ENCODE results near the gene AFAP1.
A peak's percentile ranks its signal among the peaks of the same experiment; 100 is the strongest.

Gene AFAP1

GRCh38 chr4:7879127-7879526 is 60.5 kb downstream of the AFAP1 start:
- ChIA-PET CTCF (no interaction called here), POLR2A (no interaction called here)
- no peak for TF ChIP-seq LEF1 (IDR thresholded peaks at IDR 0.05; ENCODE audit: borderline replicate concordance)
- no peak for TF ChIP-seq ZNF384 (IDR thresholded peaks at IDR 0.05)
- TF ChIP-seq TARDBP (IDR thresholded peaks at IDR 0.05): no peak
- DNase-seq (ENCODE audit: extremely low spot score): no peak

- CTCF ChIA-PET: interaction anchor here (1.0 to 1.9 kb wide), 2 partner anchors 51 to 60 kb away, joined by 3 to 5 read pairs; no protein-coding TSS in a partner anchor
- POLR2A ChIA-PET: no interaction called here
- no peak for DNase-seq (ENCODE audit: extremely low spot score)
- no peak for TF ChIP-seq FOXM1 (IDR thresholded peaks at IDR 0.05; ENCODE audit: borderline replicate concordance)
- TF ChIP-seq ARNT (IDR thresholded peaks at IDR 0.05): no peak
- TF ChIP-seq ELF4 (IDR thresholded peaks at IDR 0.05): no peak
- TF ChIP-seq L3MBTL2 (conservative IDR thresholded peaks at IDR 0.05): no peak
- TF ChIP-seq NFRKB (IDR thresholded peaks at IDR 0.05): no peak
- no peak for TF ChIP-seq FOXK2 (IDR thresholded peaks at IDR 0.05)
- TF ChIP-seq SUZ12 (IDR thresholded peaks at IDR 0.05): no peak
- TF ChIP-seq TARDBP (IDR thresholded peaks at IDR 0.05): no peak
- no peak for TF ChIP-seq LEF1 (IDR thresholded peaks at IDR 0.05; ENCODE audit: borderline replicate concordance)
- TF ChIP-seq HDGF (IDR thresholded peaks at IDR 0.05; ENCODE audit: borderline replicate concordance): no peak
- TF ChIP-seq SP1 (IDR thresholded peaks at IDR 0.05): no peak
- TF ChIP-seq, protein P1, sequence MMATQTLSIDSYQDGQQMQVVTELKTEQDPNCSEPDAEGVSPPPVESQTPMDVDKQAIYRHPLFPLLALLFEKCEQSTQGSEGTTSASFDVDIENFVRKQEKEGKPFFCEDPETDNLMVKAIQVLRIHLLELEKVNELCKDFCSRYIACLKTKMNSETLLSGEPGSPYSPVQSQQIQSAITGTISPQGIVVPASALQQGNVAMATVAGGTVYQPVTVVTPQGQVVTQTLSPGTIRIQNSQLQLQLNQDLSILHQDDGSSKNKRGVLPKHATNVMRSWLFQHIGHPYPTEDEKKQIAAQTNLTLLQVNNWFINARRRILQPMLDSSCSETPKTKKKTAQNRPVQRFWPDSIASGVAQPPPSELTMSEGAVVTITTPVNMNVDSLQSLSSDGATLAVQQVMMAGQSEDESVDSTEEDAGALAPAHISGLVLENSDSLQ (IDR thresholded peaks at IDR 0.05): no peak
- TF ChIP-seq BHLHE40 (IDR thresholded peaks at IDR 0.05; ENCODE audit: borderline replicate concordance): no peak
- no peak for TF ChIP-seq ZNF384 (IDR thresholded peaks at IDR 0.05)
- TF ChIP-seq CTBP1 (IDR thresholded peaks at IDR 0.05; ENCODE audit: borderline replicate concordance): no peak
Measured at GRCh38 chr4:7878323-7878722, 61.3 kb downstream of the AFAP1 start.

DNA sequence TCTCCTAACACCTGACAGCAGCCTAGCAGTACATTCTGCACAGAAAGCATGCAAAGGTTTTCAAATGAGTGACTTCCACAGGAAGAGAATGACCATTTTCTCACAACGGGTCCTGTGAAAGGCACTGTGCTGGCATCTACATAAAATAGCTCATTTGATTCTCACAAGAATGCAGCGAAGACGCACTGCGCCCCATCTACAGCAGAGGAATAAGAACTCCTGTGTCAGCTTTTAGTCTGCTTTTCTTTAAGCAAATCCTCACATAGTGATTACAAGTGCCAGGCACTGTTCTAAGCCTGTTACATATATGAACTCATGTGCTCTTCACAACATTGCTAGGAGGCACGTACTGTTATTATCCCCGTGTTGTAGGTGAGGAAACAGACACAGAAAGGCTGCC is 62.5 kb downstream of the AFAP1 start:
- TF ChIP-seq TARDBP (IDR thresholded peaks at IDR 0.05) (no peak), FOXK2 (IDR thresholded peaks at IDR 0.05) (no peak), ELF4 (IDR thresholded peaks at IDR 0.05) (no peak), HDGF (IDR thresholded peaks at IDR 0.05; ENCODE audit: borderline replicate concordance) (no peak), ARNT (IDR thresholded peaks at IDR 0.05) (no peak), L3MBTL2 (conservative IDR thresholded peaks at IDR 0.05) (no peak), NFRKB (IDR thresholded peaks at IDR 0.05) (no peak), SP1 (IDR thresholded peaks at IDR 0.05) (no peak), BHLHE40 (IDR thresholded peaks at IDR 0.05; ENCODE audit: borderline replicate concordance) (no peak), FOXM1 (IDR thresholded peaks at IDR 0.05; ENCODE audit: borderline replicate concordance) (no peak), FOXA1 (IDR thresholded peaks at IDR 0.05) (no peak), CTBP1 (IDR thresholded peaks at IDR 0.05; ENCODE audit: borderline replicate concordance) (no peak), ZNF384 (IDR thresholded peaks at IDR 0.05) (no peak), SUZ12 (IDR thresholded peaks at IDR 0.05) (no peak)
- TF ChIP-seq, protein P1 (IDR thresholded peaks at IDR 0.05): no peak
- POLR2A ChIA-PET: no interaction called here
- CTCF ChIA-PET: interaction anchor here (0.5 to 2.3 kb wide), 4 partner anchors 10 to 73 kb away, joined by 3 to 7 read pairs (median 4); no protein-coding TSS in a partner anchor

GRCh38 chr4:7876201-7876875 is 63.3 kb downstream of the AFAP1 start:
- TF ChIP-seq BHLHE40 (IDR thresholded peaks at IDR 0.05; ENCODE audit: borderline replicate concordance): no peak
- TF ChIP-seq ZNF384 (IDR thresholded peaks at IDR 0.05): no peak
- no peak for TF ChIP-seq SP1 (IDR thresholded peaks at IDR 0.05)
- no peak for TF ChIP-seq FOXK2 (IDR thresholded peaks at IDR 0.05)
- TF ChIP-seq ARNT (IDR thresholded peaks at IDR 0.05): no peak
- no peak for TF ChIP-seq L3MBTL2 (conservative IDR thresholded peaks at IDR 0.05)
- no peak for TF ChIP-seq FOXA1 (IDR thresholded peaks at IDR 0.05)
- no peak for TF ChIP-seq ELF4 (IDR thresholded peaks at IDR 0.05)
- TF ChIP-seq TARDBP (IDR thresholded peaks at IDR 0.05): no peak
- TF ChIP-seq FOXM1 (IDR thresholded peaks at IDR 0.05; ENCODE audit: borderline replicate concordance): no peak
- TF ChIP-seq, protein P1 (IDR thresholded peaks at IDR 0.05): no peak
- no peak for TF ChIP-seq NFRKB (IDR thresholded peaks at IDR 0.05)
- no peak for TF ChIP-seq LEF1 (IDR thresholded peaks at IDR 0.05; ENCODE audit: borderline replicate concordance)
- no peak for TF ChIP-seq HDGF (IDR thresholded peaks at IDR 0.05; ENCODE audit: borderline replicate concordance)
- TF ChIP-seq SUZ12 (IDR thresholded peaks at IDR 0.05): no peak
- TF ChIP-seq CTBP1 (IDR thresholded peaks at IDR 0.05; ENCODE audit: borderline replicate concordance): no peak
- ChIA-PET POLR2A (no interaction called here), CTCF (interaction anchor here (1.9 to 2.3 kb wide), 2 partner anchors 62 to 72 kb away, joined by 5 to 7 read pairs; no protein-coding TSS in a partner anchor)
- peak; percentile 33 for DNase-seq (ENCODE audit: extremely low spot score)

More for the DNA sequence above, 62.5 kb downstream of the AFAP1 start:
- no peak for DNase-seq (ENCODE audit: extremely low spot score)

GRCh38 chr4:7874838-7875237 is 64.8 kb downstream of the AFAP1 start:
- CTCF ChIA-PET: no interaction called here
- DNase-seq (ENCODE audit: extremely low spot score): no peak
- TF ChIP-seq FOXA1 (IDR thresholded peaks at IDR 0.05) (no peak), LEF1 (IDR thresholded peaks at IDR 0.05; ENCODE audit: borderline replicate concordance) (no peak), BHLHE40 (IDR thresholded peaks at IDR 0.05; ENCODE audit: borderline replicate concordance) (no peak)
- POLR2A ChIA-PET: no interaction called here

- CTCF ChIA-PET: interaction anchor here (0.9 kb wide), 1 partner anchor 70 kb away, joined by 5 read pairs; no protein-coding TSS in a partner anchor
- no peak for TF ChIP-seq CTBP1 (IDR thresholded peaks at IDR 0.05; ENCODE audit: borderline replicate concordance)
- no peak for TF ChIP-seq LEF1 (IDR thresholded peaks at IDR 0.05; ENCODE audit: borderline replicate concordance)
- no peak for TF ChIP-seq BHLHE40 (IDR thresholded peaks at IDR 0.05; ENCODE audit: borderline replicate concordance)
- TF ChIP-seq L3MBTL2 (conservative IDR thresholded peaks at IDR 0.05): no peak
- TF ChIP-seq TARDBP (IDR thresholded peaks at IDR 0.05): no peak
- no peak for TF ChIP-seq SP1 (IDR thresholded peaks at IDR 0.05)
- no peak for DNase-seq (ENCODE audit: extremely low spot score)
- POLR2A ChIA-PET: no interaction called here
Measured at GRCh38 chr4:7873881-7874280, 65.8 kb downstream of the AFAP1 start.
